ENCODE measurements around the gene DOK4. TPM values are rescaled to one million over a fixed set of nuclear protein-coding genes. Genes with fewer than 3 reads are reported as not detected.

The DOK4 gene
- total and polyA plus RNA-seq, 2 of the 8 experiments (the other 6 are each of a cell fraction or from before 2014, with no cell fraction given): 24.0 to 28.9 TPM

DNA sequence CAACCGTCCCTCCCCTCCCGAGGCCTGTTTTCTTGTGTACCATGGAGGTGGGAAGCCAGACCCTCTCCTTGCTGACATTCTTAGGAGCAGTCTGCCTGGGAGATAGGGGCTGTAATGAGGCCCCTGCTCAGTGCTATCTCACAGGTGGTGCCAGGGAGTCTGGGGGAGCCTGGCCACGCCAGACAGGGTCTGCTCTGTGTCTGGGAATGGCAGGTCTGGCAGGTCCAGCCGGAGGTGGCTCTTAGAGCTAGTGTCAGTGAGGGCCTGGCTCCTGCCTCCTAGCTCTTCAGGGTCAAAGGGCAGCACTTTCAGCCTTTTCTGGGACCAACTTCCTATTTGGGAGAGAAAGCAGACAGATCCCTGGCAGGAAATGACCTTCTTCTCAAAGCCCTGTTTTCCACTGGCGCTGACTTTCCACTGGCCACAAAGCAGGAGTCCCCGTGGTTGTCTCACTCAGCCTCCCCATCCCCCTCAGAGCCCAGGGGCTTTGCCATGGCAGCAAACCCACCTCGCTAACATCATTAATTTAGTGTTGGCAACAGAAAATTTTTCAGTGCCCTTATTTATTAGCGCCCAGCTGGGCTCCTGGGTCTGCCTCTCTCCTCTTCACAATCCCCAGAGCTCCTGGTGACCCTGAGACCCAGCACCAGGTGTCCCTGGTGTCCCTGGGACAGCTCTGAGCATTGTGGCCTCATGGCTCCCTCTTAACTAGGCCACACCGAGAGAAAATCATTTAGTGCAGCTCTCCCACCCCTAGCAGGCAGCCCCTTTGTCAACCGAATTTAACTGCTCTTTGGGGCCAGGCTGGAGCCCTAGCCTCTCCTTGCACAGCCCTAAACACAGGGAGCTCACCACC lies 24.0 kb upstream of the DOK4 start:
- H3K4me1 ChIP-seq (replicated peaks in 1 of 4; ENCODE audit: control insufficient read depth in 3 of 4, insufficient read depth in 4 of 4, low read length in 3 of 4): peaks cover 0 to 15% (median 7%) of the 10 kb centered on the region in 4 experiments; a peak in 6 of 7 replicates
- 83% methylated on average over 10 of the region's 10 CpGs; no CpG with 5 or more reads in 1 of the 2 experiments for WGBS, 2 experiments (ENCODE audit: extremely low coverage in 1 of 2, insufficient coverage in 1 of 2, insufficient read length in 1 of 2, insufficient replicate concordance in 2 of 2, low coverage in 1 of 2, low lambda C conversion rate in 2 of 2, missing lambda C conversion rate in 1 of 2)
- no peaks in the 10 kb centered on the region for H3K9me3 ChIP-seq (ENCODE audit: insufficient read depth in 2 of 2, low read depth in 1 of 2, low read length in 1 of 2)
- no peak overlapping the region for H3K18ac ChIP-seq (ENCODE audit: extremely low read depth, low read length)
- H3K27ac ChIP-seq (ENCODE audit: low read depth, low read length): no peak overlapping the region
- H3K79me1 ChIP-seq (ENCODE audit: low read depth, low read length): no peaks in the 10 kb centered on the region
- H4K5ac ChIP-seq (ENCODE audit: insufficient read length, low read depth, low read length): no peak overlapping the region
- H3K79me2 ChIP-seq (ENCODE audit: control insufficient read depth in 1 of 2, insufficient read depth in 2 of 2, low read length in 2 of 2): no peaks in the 10 kb centered on the region
- no peaks in the 10 kb centered on the region for H3K23me2 ChIP-seq (ENCODE audit: low read depth, low read length)
- H3K56ac ChIP-seq (replicated peaks; ENCODE audit: insufficient read length, low read depth, low read length): no peak overlapping the region
- H2BK20ac ChIP-seq (ENCODE audit: low read length): no peak overlapping the region
- no peak overlapping the region for H3K23ac ChIP-seq (ENCODE audit: insufficient read length)
- no peak overlapping the region for H2AFZ ChIP-seq (ENCODE audit: low read length)
- H2BK120ac ChIP-seq (replicated peaks; ENCODE audit: low read depth, low read length): no peak overlapping the region
- no peak overlapping the region for H2BK12ac ChIP-seq (ENCODE audit: low read depth, low read length)
- H3K14ac ChIP-seq (ENCODE audit: insufficient read length): no peak overlapping the region
- no peaks in the 10 kb centered on the region for H3K36me3 ChIP-seq (ENCODE audit: control insufficient read depth in 2 of 4, insufficient read depth in 4 of 4, low read length in 3 of 4)
- DNase-seq (ENCODE audit: low read depth in 1 of 2, low spot score in 2 of 2) (no peak), FAIRE-seq (no peak)
- no peaks in the 10 kb centered on the region for H3K27me3 ChIP-seq (replicated peaks in 1 of 4; ENCODE audit: control insufficient read depth in 3 of 4, extremely low read depth in 1 of 4, insufficient read depth in 3 of 4, low read length in 3 of 4)
- no peak overlapping the region for H2BK15ac ChIP-seq (ENCODE audit: low read length)
- H3K4me2 ChIP-seq (ENCODE audit: insufficient read depth in 1 of 2, low read depth in 2 of 2, low read length in 2 of 2): no peak overlapping the region
- no peak overlapping the region for H4K8ac ChIP-seq (ENCODE audit: extremely low read depth, insufficient read depth, low read length)
- no peak overlapping the region for H2BK5ac ChIP-seq (ENCODE audit: low read depth, low read length)
- ChIA-PET POLR2A (ENCODE audit: partially characterized antibody) (interaction anchor here (0.9 to 1.7 kb wide), 3 partner anchors 8 to 19 kb away, joined by 4 to 5 read pairs (median 5); no protein-coding TSS in a partner anchor), CTCF (ENCODE audit: partially characterized antibody) (interaction anchor here (0.6 to 8.8 kb wide), 4 partner anchors 8 to 18 kb away, joined by 4 to 89 read pairs (median 5); no protein-coding TSS in a partner anchor)
- H3K4ac ChIP-seq (replicated peaks; ENCODE audit: insufficient read length, low read depth, low read length): no peak overlapping the region
- no peak overlapping the region for H3K9ac ChIP-seq (replicated peaks in 1 of 4; ENCODE audit: extremely low read depth in 1 of 4, low read depth in 3 of 4, low read length in 3 of 4)
- H3K4me3 ChIP-seq (ENCODE audit: extremely low read depth in 1 of 4, insufficient read depth in 2 of 4, low read depth in 3 of 4, low read length in 4 of 4): no peak overlapping the region
- no peak for TF ChIP-seq SP1 (IDR thresholded peaks at IDR 0.05; ENCODE audit: low read depth, low read length)
- TF ChIP-seq MAFK (IDR thresholded peaks at IDR 0.05; ENCODE audit: low read depth, low read length): no peak
- no peak for TF ChIP-seq SP2 (IDR thresholded peaks at IDR 0.05; ENCODE audit: low read length)
- TF ChIP-seq CBX5 (IDR thresholded peaks at IDR 0.05; ENCODE audit: low read depth, low read length): no peak
- no peak for TF ChIP-seq ASH2L (IDR thresholded peaks at IDR 0.05; ENCODE audit: low read length)
- no peak for TF ChIP-seq KDM4A (IDR thresholded peaks at IDR 0.05; ENCODE audit: low read depth, low read length, severe bottlenecking)
- TF ChIP-seq, protein P1, sequence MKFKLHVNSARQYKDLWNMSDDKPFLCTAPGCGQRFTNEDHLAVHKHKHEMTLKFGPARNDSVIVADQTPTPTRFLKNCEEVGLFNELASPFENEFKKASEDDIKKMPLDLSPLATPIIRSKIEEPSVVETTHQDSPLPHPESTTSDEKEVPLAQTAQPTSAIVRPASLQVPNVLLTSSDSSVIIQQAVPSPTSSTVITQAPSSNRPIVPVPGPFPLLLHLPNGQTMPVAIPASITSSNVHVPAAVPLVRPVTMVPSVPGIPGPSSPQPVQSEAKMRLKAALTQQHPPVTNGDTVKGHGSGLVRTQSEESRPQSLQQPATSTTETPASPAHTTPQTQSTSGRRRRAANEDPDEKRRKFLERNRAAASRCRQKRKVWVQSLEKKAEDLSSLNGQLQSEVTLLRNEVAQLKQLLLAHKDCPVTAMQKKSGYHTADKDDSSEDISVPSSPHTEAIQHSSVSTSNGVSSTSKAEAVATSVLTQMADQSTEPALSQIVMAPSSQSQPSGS (IDR thresholded peaks at IDR 0.05; ENCODE audit: low read length): no peak
- H4K20me1 ChIP-seq (replicated peaks in 1 of 2; ENCODE audit: control insufficient read depth in 1 of 2, insufficient read depth in 2 of 2, low read length in 2 of 2): peaks cover 0 to 1% of the 10 kb centered on the region in 2 experiments
- H2AK5ac ChIP-seq (ENCODE audit: low read depth, low read length): no peak overlapping the region
- no peak overlapping the region for H4K91ac ChIP-seq (replicated peaks; ENCODE audit: insufficient read length, low read length)

Measured in H1 (cell line).